Panc1 (cell line): Measurements from ENCODE around the gene KDM2B. TPM values are rescaled to one million over a fixed set of nuclear protein-coding genes. Genes with fewer than 3 reads are reported as not detected.

Source experiments
- ATAC-seq: fragments of 200-7000 bp; cut with Tn5 transposase; 2 replicates; pipeline ENCODE4 v1.9.1; 2020; ENCODE audit warnings: mild to moderate bottlenecking, moderate library complexity
- BruUV-seq: library from RNA; stranded (reverse); fragments of 400-500 nt; replicated peaks from 2 replicates; lab custom pipeline; 2021; lab: Mats Ljungman, UMichigan
- CTCF ChIA-PET: fragments of 300-600 bp; sonication (Branson Sonifier 250); formaldehyde crosslinking; loops from one replicate; lab custom pipeline; 2022; ENCODE audit warnings: antibody characterized with exemption; lab: Charles Lee
- POLR2A ChIA-PET: fragments of 300-600 bp; sonication (Branson Sonifier 250); formaldehyde crosslinking; loops from one replicate; lab custom pipeline; 2022; ENCODE audit warnings: antibody characterized with exemption; lab: Charles Lee
- DNase-seq: peaks from one replicate; pipeline ENCODE4 v3.0.0-alpha.2; 2010; ENCODE audit warnings: low read depth, low spot score
- H3K27ac ChIP-seq: 2 replicates; pipeline ENCODE4 v1.5.1; 2011; ENCODE audit warnings: mild to moderate bottlenecking, low read length, inconsistent platforms
- H3K27me3 ChIP-seq: fragments of 200-500 bp; sonication (Bioruptor generic); 2 replicates; pipeline ENCODE4 v1.6.0; 2014; ENCODE audit warnings: low read length, inconsistent platforms; ENCODE audit not compliant: control insufficient read depth, insufficient read depth
- H3K36me3 ChIP-seq: fragments of 200-500 bp; sonication (Bioruptor generic); 2 replicates; pipeline ENCODE4 v1.5.1; 2014; ENCODE audit warnings: inconsistent platforms, mild to moderate bottlenecking, low read length, moderate library complexity; ENCODE audit not compliant: control insufficient read depth, insufficient read depth
- H3K4me1 ChIP-seq: 2 replicates; pipeline ENCODE4 v1.5.1; 2011; ENCODE audit warnings: inconsistent platforms, mild to moderate bottlenecking, low read length, moderate library complexity; ENCODE audit not compliant: control insufficient read depth, insufficient read depth
- H3K4me3 ChIP-seq, 2 experiments: 2 replicates each; pipeline ENCODE4 v1.5.1; 2011 to 2012; ENCODE audit warnings: low read depth in 2 of 2, low read length in 2 of 2, mild to moderate bottlenecking in 2 of 2, inconsistent platforms in 1 of 2, moderate library complexity in 1 of 2
- H3K9me3 ChIP-seq: fragments of 200-500 bp; sonication (Bioruptor generic); 2 replicates; pipeline ENCODE4 v1.5.1; 2014; ENCODE audit warnings: low read depth, mild to moderate bottlenecking, inconsistent platforms, low read length, moderate library complexity; ENCODE audit not compliant: control insufficient read depth, insufficient read depth
- CTCF ChIP-seq: fragments of 450-650 bp; IDR thresholded peaks from 2 replicates; pipeline ENCODE4 v1.5.1; 2017; ENCODE audit warnings: mild to moderate bottlenecking
- POLR2AphosphoS5 ChIP-seq: IDR thresholded peaks from 2 replicates; pipeline ENCODE4 v1.6.1; 2012; ENCODE audit warnings: mild to moderate bottlenecking, low read depth, low read length, moderate library complexity
- REST ChIP-seq, 2 experiments: IDR thresholded peaks; 2 replicates each; pipeline ENCODE4 v1.6.1; 2011 to 2012; ENCODE audit warnings: low read depth in 2 of 2, control low read depth in 1 of 2, low read length in 1 of 2, mild to moderate bottlenecking in 1 of 2, moderate library complexity in 1 of 2; ENCODE audit not compliant: insufficient read depth in 1 of 2
- SIN3A ChIP-seq: IDR thresholded peaks from 2 replicates; pipeline ENCODE4 v1.6.1; 2012; ENCODE audit warnings: low read depth, mild to moderate bottlenecking, low read length, moderate library complexity, borderline replicate concordance; ENCODE audit not compliant: insufficient read depth
- TCF7L2 ChIP-seq: IDR thresholded peaks from 2 replicates; pipeline ENCODE4 v1.6.1; 2011; ENCODE audit warnings: mild to moderate bottlenecking, low read depth, low read length, inconsistent platforms
- in situ Hi-C: cut with HindIII; loops from 2 replicates; pipeline ENCODE4 v1.10.0; 2016; ENCODE audit warnings: low sequenced_read_pairs, low pct_unique_long_range_greater_than_20kb
- intact Hi-C: fragments of 100-400 bp; cut with micrococcal nuclease; formaldehyde crosslinking; loops from one replicate; pipeline ENCODE4 v1.10.0; 2022; ENCODE audit not compliant: unreplicated experiment
- total RNA-seq: library from RNA; stranded (reverse); gene quantifications from one replicate; pipeline ENCODE4 v1.2.1, GENCODE V29; 2021; ENCODE audit not compliant: unreplicated experiment

Gene KDM2B
- total RNA-seq, 1 experiment from 2014 or later = 27.5 TPM

GRCh38 chr12:121603581-121603980 is 22.8 kb upstream of the KDM2B start:
- POLR2A ChIA-PET = no interaction called here
- CTCF ChIA-PET = no interaction called here

GRCh38 chr12:121602766-121603165 is 21.9 kb upstream of the KDM2B start:
- intact Hi-C loops = no loop called here
- CTCF ChIA-PET = no interaction called here

More at GRCh38 chr12:121603581-121603980, 22.8 kb upstream of the KDM2B start:
- no peak overlapping the region for H3K4me3 ChIP-seq
- H3K36me3 ChIP-seq = no peaks in the 10 kb centered on the region
- intact Hi-C loops (no loop called here), in situ Hi-C loops (no loop called here)
- no peak for DNase-seq
- H3K4me1 ChIP-seq = no peaks in the 10 kb centered on the region
- no peak for ATAC-seq
- no TSS peak for BruUV-seq
- H3K9me3 ChIP-seq = no peaks in the 10 kb centered on the region
- TF ChIP-seq TCF7L2 (no peak), REST (IDR thresholded peaks at IDR 0.05; ENCODE audit: insufficient read depth in 1 of 2, low read depth in 2 of 2, low read length in 1 of 2) (no peak), CTCF (no peak), POLR2AphosphoS5 (no peak), SIN3A (no peak)
- H3K27me3 ChIP-seq = no peaks in the 10 kb centered on the region
- H3K27ac ChIP-seq = no peak overlapping the region

More at GRCh38 chr12:121602766-121603165, 21.9 kb upstream of the KDM2B start:
- H3K27ac ChIP-seq = no peak overlapping the region
- no peaks in the 10 kb centered on the region for H3K9me3 ChIP-seq
- no peaks in the 10 kb centered on the region for H3K36me3 ChIP-seq
- H3K4me1 ChIP-seq = no peaks in the 10 kb centered on the region
- ATAC-seq (no peak), DNase-seq (no peak)
- POLR2A ChIA-PET = no interaction called here
- no TSS peak for BruUV-seq
- no peak overlapping the region for H3K4me3 ChIP-seq
- no peak for TF ChIP-seq POLR2AphosphoS5
- no peak for TF ChIP-seq SIN3A
- no peak for TF ChIP-seq TCF7L2
- TF ChIP-seq CTCF = no peak
- TF ChIP-seq REST (IDR thresholded peaks at IDR 0.05; ENCODE audit: insufficient read depth in 1 of 2, low read depth in 2 of 2, low read length in 1 of 2) = no peak
- in situ Hi-C loops = no loop called here
- H3K27me3 ChIP-seq = no peaks in the 10 kb centered on the region
